Measurements from ENCODE around the gene TMEM183A.
"Not testable (repeated sequence)": the region's sequence is repeated elsewhere in the genome, so short reads cannot be mapped to it uniquely, and the experiment has no call there.

The TMEM183A gene, protein sequence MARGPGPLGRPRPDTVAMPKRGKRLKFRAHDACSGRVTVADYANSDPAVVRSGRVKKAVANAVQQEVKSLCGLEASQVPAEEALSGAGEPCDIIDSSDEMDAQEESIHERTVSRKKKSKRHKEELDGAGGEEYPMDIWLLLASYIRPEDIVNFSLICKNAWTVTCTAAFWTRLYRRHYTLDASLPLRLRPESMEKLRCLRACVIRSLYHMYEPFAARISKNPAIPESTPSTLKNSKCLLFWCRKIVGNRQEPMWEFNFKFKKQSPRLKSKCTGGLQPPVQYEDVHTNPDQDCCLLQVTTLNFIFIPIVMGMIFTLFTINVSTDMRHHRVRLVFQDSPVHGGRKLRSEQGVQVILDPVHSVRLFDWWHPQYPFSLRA

DNA sequence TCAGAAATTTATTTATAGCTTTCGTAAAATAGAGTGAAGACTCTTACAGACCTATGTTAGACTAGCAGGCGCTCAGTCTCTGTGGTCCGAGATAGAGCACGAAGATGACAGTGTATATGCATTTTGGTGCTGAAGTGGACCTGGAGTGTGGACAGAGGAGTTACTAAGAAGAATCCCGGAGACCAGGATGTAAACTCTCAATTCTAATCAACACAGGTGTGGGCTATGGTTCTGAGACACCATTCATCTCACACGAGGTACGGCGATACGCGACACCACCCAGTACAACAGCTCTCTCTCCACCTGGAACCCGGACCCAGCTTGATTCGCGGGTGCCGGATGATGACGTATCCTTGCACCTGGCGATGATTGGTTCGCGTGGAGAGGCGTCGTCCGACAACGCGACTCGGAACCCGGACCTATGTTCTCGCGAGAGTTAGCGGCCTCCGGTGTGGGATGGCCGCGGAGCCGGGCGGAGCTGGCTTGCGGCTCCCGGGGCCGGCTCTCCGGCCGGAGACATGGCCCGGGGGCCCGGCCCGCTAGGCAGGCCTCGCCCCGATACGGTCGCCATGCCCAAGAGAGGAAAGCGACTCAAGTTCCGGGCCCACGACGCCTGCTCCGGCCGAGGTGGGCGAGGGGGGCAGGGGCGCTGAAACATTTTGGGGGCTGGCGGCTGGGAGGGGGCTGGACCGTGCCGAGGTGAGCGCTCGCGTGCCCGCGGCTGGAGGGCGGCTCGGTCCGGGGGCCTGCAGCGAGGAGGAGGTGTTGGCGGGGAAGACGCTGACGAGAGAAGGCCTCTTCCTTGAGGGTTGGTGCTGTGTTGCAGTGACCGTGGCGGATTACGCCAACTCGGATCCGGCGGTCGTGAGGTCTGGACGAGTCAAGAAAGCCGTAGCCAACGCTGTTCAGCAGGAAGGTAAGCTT, at the start of gene TMEM183A:
Gene TMEM183A, plus strand, starts transcription at position 427 of the 924 bp plus-strand sequence. Its CDS starts 92 bp downstream, at position 519.
- DNase-seq: peak; percentile 95

- peak; percentile 95 for DNase-seq
Measured at GRCh38 chr1:202957733-202958543, 49.2 kb upstream of the TMEM183A start, which contains the start of gene ADIPOR1. Gene ADIPOR1 (minus strand): TSS chr1:202958312. CDS start chr1:202951070, 7,242 bp downstream.

DNA sequence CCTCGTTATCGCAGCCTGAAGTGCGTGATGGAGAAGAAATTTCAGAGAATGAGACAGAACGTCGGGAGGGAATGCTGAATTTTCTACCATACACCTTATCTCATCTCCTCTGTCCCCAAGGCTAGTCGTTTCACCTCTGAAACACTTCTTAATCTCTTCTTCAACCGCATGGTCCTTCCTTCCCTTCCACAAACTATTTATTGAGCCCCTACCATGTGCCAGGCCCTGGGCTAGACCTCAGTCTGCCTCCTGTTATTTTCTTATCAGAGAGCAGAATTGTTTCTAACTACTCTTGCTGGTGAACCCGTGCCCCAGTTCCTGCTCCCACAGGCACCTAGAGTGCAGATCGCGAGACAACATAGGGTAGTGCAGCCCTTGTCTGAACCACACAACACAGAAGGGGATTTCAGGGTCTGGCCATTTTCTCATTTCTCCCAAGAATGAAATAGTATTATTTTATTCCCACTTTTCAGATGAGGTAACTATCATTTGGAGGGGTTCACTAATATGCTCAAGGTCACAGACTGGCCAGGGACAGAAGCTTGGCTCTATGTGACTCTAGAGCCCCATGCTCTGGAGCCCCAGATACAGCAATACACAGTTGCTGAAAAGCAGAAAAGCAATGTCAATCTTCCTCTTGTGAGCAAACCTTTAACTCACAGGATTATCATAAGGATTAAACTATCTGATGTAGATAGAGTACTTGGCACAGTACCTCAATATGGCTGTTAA, 48.5 kb upstream of the TMEM183A start:
- no peak for DNase-seq

- no peak for DNase-seq
Measured at GRCh38 chr1:202959276-202959620, 47.9 kb upstream of the TMEM183A start.

GRCh38 chr1:202961220-202961880, 45.8 kb upstream of the TMEM183A start:
- DNase-seq: no peak

- no peak for DNase-seq
Measured at GRCh38 chr1:202964791-202965410, 42.3 kb upstream of the TMEM183A start.

DNA sequence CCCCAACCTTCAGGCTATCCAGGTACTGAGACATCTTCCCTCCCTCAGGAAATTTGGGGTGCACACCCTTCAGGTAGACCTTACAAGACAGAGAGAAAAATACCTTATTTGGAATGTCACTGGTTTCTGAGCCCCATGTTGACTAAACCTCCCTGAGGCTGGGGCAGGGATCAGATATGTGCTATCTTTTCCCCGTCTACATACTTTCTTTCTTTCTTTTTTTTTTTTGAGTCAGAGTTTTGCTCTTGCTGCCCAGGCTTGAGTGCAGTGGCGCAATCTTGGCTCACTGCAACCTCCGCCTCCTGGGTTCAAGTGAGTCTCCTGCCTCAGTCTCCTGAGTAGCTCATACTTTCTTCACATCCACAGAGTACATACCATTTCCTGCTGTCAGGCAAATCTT, 41.8 kb upstream of the TMEM183A start:
- DNase-seq: no peak

GRCh38 chr1:202966006-202966898, 40.9 kb upstream of the TMEM183A start:
- DNase-seq: no peak

DNA sequence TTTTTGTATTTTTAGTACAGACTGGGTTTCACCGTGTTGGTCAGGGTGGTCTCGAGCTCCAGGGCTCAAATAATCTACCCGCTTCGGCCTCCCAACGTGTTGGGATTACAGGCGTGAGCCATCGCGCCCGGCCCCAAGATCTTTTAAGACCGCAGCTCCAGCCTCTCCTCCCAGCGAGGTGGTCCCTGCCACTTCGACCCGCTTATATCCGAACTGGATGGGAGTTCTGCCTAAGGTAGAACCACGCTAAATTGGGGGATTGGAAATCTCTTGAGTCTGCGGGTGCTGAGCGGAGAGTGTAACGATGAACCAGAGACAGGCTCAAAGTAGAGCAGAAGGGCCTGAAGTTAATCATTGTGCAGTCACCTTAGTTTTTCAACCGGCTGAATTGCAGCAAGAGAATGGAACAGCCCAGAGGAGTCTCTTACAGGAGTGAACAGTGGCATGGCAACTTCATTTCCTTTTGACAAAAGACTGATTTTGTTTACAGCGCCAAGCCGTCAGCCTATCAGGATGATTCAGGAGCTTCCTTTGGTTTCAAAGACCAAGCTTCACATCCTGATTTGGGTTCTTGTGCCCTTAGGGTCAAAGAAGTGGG, 39.4 kb upstream of the TMEM183A start:
- peak; percentile 35 for DNase-seq

DNA sequence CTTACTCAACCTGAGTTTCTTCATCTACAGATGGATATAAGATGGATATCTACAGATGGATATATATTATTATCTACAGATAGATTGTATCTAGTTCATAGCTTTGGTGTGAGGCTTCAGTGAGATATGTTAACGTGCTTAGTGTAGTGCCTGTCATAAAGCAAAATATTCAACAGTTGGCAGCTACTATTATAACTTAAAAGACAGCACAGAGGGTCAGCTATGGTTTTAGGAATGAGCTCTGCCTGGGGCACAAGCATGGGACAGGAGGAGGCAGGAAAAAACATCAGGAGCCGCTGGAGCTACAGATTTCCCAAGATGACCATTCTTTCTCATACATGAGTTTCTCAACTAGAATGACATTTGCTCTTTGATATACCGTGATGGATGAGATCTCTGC, 38.8 kb upstream of the TMEM183A start:
- no peak for DNase-seq

- DNase-seq: peak; percentile 37
Measured at GRCh38 chr1:202968895-202969295, 38.3 kb upstream of the TMEM183A start.

DNA sequence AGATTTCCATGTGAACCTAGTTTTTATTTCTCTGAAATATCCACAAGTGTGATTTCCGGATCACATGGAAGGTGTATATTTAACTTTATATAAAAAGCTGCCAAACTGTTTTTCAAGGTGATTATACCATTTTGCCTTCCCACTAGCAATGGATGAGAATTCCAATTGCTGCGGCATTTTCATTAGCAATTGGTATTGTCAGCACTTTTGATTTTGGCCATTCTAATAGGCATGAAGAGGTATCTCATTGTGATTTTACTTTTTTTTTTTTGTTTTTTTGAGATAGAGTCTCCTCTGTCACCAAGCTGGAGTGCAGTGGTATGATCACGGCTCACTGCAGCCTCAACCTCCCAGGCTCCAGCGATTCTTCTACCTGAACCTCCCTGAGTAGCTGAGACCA, 35.1 kb upstream of the TMEM183A start:
- DNase-seq: no peak

- no peak for DNase-seq
Measured at GRCh38 chr1:202974856-202975255, 32.3 kb upstream of the TMEM183A start.

- DNase-seq: no peak
Measured at GRCh38 chr1:202976633-202977032, 30.5 kb upstream of the TMEM183A start.

DNA sequence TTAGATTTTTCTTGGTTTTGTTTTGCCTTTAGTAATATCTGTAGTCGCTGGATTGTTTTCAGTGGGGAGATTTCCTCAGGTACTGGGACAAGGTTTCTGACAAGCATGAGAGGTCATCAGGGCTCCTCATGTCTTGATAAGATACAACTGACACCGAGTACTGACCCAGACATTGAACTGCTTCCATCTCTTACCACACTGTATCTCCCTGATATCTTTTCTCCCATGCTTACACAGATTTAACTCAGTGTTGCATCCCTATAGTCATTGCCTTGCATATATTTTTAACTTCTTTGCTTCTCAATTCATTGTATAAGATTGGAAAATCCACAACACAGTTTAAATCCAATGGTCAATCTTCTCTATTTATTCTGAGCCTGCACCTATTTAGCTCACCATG, 27.7 kb upstream of the TMEM183A start:
- no peak for DNase-seq

- DNase-seq: no peak
Measured at GRCh38 chr1:202981939-202982338, 25.2 kb upstream of the TMEM183A start.

DNA sequence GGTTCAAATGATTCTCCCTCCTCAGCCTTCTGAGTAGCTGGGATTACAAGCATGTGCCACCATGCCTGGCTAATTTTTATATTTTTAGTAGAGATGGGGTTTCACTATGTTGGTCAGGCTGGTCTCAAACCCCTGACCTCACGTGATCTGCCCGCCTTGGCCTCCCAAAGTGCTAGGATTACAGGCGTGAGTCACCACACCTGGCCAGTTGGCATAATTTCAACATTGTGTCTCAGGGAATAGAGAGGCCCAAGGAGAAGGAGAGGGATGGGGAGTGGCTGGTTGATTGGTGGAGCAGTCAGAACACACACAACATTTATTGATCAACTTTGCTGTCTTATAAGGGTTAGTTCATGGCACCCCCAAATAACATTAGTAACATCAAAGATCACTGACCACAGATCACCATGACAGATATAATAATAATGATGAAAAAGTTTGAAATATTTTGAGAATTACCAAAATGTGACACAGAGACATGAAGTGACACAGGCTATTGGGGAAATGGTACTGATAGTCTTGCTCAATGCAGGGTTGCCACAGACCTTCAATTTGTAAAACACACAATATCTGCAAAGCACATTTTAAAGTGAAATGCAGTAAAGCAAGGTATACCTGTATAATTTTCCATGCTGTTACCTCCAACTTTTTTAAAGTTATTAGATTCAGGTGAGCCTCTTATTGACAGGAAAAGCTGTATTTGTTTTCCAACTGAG, 24.3 kb upstream of the TMEM183A start:
- DNase-seq: no peak

- DNase-seq: not testable (repeated sequence)
Measured at GRCh38 chr1:202986120-202986519, 21.1 kb upstream of the TMEM183A start.

GRCh38 chr1:202987255-202987654, 19.9 kb upstream of the TMEM183A start:
- DNase-seq: no peak
